Measurements from ENCODE around the gene VAT1L. TPM values are rescaled to one million over a fixed set of nuclear protein-coding genes. Genes with fewer than 3 reads are reported as not detected.

Gene VAT1L
- polyA plus RNA-seq, 1 of the 3 experiments (the other 2 are of a cell fraction), result 52.5 TPM

DNA sequence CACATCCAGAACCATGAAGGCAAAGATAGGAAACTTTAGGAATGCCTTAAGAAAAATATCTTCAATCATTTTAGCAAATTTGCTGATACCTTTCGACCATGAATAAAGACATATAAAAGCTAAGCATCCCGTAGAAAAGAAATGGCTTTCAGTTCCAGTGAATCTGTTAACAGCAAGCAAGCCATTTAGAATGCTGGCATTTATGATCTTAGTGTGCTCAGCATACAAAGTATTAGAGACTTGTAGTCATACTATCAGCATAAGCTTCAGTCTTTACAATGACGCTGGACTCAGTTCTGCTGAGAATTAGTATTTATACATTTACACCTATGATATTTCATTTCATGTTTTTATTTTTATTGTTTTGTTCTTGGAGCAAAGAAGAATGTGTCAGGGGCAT, 38.7 kb downstream of the VAT1L start:
- Histone ChIP-seq H3K36me3 (replicated peaks in 1 of 2; ENCODE audit: control insufficient read depth in 1 of 2, insufficient read depth in 2 of 2, low read length in 1 of 2) (peaks cover 0 to 16% of the 10 kb centered on the region in 2 experiments), H3K9ac (no peak overlapping the region), H4K20me1 (ENCODE audit: insufficient read depth) (no peaks in the 10 kb centered on the region), H3K4me3 (ENCODE audit: low read depth in 2 of 2, low read length in 1 of 2) (no peak overlapping the region), H3K9me3 (no peaks in the 10 kb centered on the region), H3K9me2 (no peaks in the 10 kb centered on the region), H3K27me3 (ENCODE audit: insufficient read depth) (no peaks in the 10 kb centered on the region), H3K79me2 (ENCODE audit: insufficient read depth) (no peaks in the 10 kb centered on the region), H3K4me2 (no peak overlapping the region), H3K27ac (ENCODE audit: low read depth in 2 of 2, low read length in 1 of 2) (no peak overlapping the region), H3F3A (replicated peaks; ENCODE audit: insufficient read depth) (no peaks in the 10 kb centered on the region), H3K4me1 (ENCODE audit: control insufficient read depth in 1 of 2, insufficient read depth in 2 of 2, low read depth in 1 of 2, low read length in 1 of 2) (no peaks in the 10 kb centered on the region), H2AFZ (ENCODE audit: low read depth) (no peak overlapping the region)
- WGBS (ENCODE audit: low lambda C conversion rate), result 84% methylated on average over 3 of the region's 3 CpGs
- ChIA-PET POLR2A (no interaction called here), CTCF (no interaction called here)
- TF ChIP-seq MXI1 (IDR thresholded peaks at IDR 0.05; ENCODE audit: low read depth, low read length), result no peak
- no peak for TF ChIP-seq YY1 (IDR thresholded peaks at IDR 0.05; ENCODE audit: low read depth)
- TF ChIP-seq TCF12 (IDR thresholded peaks at IDR 0.05), result no peak
- no peak for TF ChIP-seq FOXJ3 (CRISPR knock-in tag; IDR thresholded peaks at IDR 0.05)
- TF ChIP-seq IRF3 (IDR thresholded peaks at IDR 0.05; ENCODE audit: low read depth, low read length), result no peak
- TF ChIP-seq, protein P1, sequence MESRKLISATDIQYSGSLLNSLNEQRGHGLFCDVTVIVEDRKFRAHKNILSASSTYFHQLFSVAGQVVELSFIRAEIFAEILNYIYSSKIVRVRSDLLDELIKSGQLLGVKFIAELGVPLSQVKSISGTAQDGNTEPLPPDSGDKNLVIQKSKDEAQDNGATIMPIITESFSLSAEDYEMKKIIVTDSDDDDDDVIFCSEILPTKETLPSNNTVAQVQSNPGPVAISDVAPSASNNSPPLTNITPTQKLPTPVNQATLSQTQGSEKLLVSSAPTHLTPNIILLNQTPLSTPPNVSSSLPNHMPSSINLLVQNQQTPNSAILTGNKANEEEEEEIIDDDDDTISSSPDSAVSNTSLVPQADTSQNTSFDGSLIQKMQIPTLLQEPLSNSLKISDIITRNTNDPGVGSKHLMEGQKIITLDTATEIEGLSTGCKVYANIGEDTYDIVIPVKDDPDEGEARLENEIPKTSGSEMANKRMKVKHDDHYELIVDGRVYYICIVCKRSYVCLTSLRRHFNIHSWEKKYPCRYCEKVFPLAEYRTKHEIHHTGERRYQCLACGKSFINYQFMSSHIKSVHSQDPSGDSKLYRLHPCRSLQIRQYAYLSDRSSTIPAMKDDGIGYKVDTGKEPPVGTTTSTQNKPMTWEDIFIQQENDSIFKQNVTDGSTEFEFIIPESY (IDR thresholded peaks at IDR 0.05; ENCODE audit: borderline replicate concordance, low read depth), result no peak
- no peak for TF ChIP-seq GABPA (IDR thresholded peaks at IDR 0.05; ENCODE audit: low read depth)
- TF ChIP-seq SIN3A (IDR thresholded peaks at IDR 0.05; ENCODE audit: borderline replicate concordance, low read depth, low read length), result no peak
- TF ChIP-seq TAF1 (IDR thresholded peaks at IDR 0.05; ENCODE audit: borderline replicate concordance, low read depth, low read length), result no peak
- TF ChIP-seq, protein P2, sequence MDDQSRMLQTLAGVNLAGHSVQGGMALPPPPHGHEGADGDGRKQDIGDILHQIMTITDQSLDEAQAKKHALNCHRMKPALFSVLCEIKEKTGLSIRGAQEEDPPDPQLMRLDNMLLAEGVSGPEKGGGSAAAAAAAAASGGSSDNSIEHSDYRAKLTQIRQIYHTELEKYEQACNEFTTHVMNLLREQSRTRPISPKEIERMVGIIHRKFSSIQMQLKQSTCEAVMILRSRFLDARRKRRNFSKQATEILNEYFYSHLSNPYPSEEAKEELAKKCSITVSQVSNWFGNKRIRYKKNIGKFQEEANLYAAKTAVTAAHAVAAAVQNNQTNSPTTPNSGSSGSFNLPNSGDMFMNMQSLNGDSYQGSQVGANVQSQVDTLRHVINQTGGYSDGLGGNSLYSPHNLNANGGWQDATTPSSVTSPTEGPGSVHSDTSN (IDR thresholded peaks at IDR 0.05), result no peak
- TF ChIP-seq JUND (IDR thresholded peaks at IDR 0.05), result no peak
- no peak for TF ChIP-seq CHD2 (IDR thresholded peaks at IDR 0.05; ENCODE audit: low read length, partially characterized antibody)
- no peak for TF ChIP-seq CTCF (IDR thresholded peaks at IDR 0.05)
- no peak for TF ChIP-seq MEF2A (IDR thresholded peaks at IDR 0.05; ENCODE audit: borderline replicate concordance, low read depth)
- no peak for TF ChIP-seq ELF1 (IDR thresholded peaks at IDR 0.05)
- no peak for TF ChIP-seq RXRA (IDR thresholded peaks at IDR 0.05; ENCODE audit: borderline replicate concordance, low read depth)
- TF ChIP-seq, protein P3, sequence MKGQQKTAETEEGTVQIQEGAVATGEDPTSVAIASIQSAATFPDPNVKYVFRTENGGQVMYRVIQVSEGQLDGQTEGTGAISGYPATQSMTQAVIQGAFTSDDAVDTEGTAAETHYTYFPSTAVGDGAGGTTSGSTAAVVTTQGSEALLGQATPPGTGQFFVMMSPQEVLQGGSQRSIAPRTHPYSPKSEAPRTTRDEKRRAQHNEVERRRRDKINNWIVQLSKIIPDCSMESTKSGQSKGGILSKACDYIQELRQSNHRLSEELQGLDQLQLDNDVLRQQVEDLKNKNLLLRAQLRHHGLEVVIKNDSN (IDR thresholded peaks at IDR 0.05; ENCODE audit: borderline replicate concordance, low read depth), result no peak
- no peak for TF ChIP-seq RFX5 (IDR thresholded peaks at IDR 0.05; ENCODE audit: low read length)
- TF ChIP-seq, protein P4, sequence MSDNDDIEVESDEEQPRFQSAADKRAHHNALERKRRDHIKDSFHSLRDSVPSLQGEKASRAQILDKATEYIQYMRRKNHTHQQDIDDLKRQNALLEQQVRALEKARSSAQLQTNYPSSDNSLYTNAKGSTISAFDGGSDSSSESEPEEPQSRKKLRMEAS (IDR thresholded peaks at IDR 0.05; ENCODE audit: low read depth), result no peak
- no peak for DNase-seq
